ENCODE measurements around the gene TTC21B. TPM values are rescaled to one million over a fixed set of nuclear protein-coding genes. Genes with fewer than 3 reads are reported as not detected.
"Not testable (repeated sequence)": the region's sequence is repeated elsewhere in the genome, so short reads cannot be mapped to it uniquely, and the experiment has no call there.

TTC21B gene
- total RNA-seq (10 to 100 TPM; 23.0 to 38.9 (median 33.0) TPM), polyA plus RNA-seq (1 to 10 TPM; 9.2 to 10.0 TPM), total RNA-seq (72.6 reads per million, percentile 79 among the genes with 10 or more reads in this experiment)

DNA sequence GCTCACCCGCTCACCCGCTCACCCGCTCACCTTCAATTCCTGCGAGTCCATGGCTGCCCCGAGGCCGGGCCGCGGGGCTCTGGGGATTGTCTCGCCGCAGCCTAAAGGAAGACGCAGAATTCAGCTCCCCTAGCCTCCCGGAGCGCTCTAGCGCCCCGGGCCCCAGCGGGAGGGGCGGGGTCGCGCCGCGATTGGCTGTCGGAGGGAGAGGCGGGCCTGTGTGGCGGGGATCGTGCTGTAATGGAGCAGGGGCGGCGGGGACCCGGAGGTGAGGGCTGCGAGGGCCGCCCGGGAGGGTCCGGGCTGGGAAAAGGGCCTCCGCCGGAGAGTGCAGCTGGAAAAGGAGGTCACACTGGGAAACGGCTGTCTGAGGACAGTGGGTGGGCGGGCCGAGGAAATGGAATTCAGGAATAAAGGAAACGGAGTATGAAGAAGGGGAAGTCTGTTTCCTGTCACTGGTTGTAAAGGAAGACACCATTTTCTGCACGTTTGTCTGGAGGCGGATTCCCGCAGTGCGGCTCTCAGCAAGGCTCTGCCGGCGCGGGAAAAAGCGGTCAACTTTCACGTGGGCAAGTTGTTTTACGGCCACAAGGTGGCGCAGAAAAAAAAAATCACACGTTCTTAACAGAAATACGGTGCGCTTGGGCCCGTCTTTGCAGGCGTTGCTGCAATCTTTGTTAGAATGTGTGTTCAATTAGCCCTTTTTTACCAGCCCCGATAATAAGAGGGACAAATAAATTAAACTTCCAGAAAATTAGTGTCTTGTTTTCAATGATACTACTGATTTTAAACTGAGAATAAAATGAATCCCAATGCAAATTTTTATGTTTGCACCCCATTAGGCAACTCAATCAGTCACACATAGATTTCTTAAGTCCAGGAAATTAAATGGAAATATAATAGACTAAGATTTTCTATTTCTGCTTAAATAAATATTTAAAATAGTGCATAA, at the start of gene TTC21B:
TTC21B (minus strand) TSS at position 122 of the 952 bp plus-strand sequence; CDS start at position 51, 71 bp downstream.
- peak; percentile 92 to 97 (median 95) for DNase-seq
- Mint-ChIP-seq H3K4me1 (peaks cover 7 to 30% (median 12%) of the 10 kb centered on the region in 7 donors), H3K4me3 (peak within 1 kb of the TSS in 3 of 10 donors; percentile 59 to 63 (median 61)), H3K27me3 (no peaks in the 10 kb centered on the region), H3K9me3 (no peaks in the 10 kb centered on the region), H3K36me3 (peaks cover 0 to 3% (median 0%) of the 10 kb centered on the region in 5 donors), H3K27ac (peak within 1 kb of the TSS in 5 of 9 donors; percentile 33 to 71 (median 70))
- POLR2A ChIA-PET, result interaction anchor here (1.0 to 1.1 kb wide), 4 partner anchors 9 to 174 kb away, joined by 4 to 7 read pairs (median 6); partner anchors contain the start of gene SCN1A
- peak within 1 kb of the TSS; percentile 91 for H3K4me3 ChIP-seq (ENCODE audit: low read length)
- peaks cover 22 to 25% of the 10 kb centered on the region in 2 donors for H3K4me1 ChIP-seq (ENCODE audit: control insufficient read depth in 2 of 2, insufficient read depth in 2 of 2, low read length in 2 of 2)
- intact Hi-C loops (cut with micrococcal nuclease), result loop anchor here (1.0 to 10.0 kb wide), 13 partner anchors 16 to 962 kb away; partner anchors contain the start of genes SCN1A (in 2 of the 2) and GALNT3 (in 1 of the 2)
- CTCF ChIA-PET, result interaction anchor here (0.9 to 1.7 kb wide), 3 partner anchors 9 to 174 kb away, joined by 4 to 7 read pairs (median 6); partner anchors contain the start of gene SCN1A
- no peaks in the 10 kb centered on the region for H3K9me3 ChIP-seq (ENCODE audit: control insufficient read depth in 2 of 3, low read length in 3 of 3)
- peaks cover 0 to 1% (median 0%) of the 10 kb centered on the region in 3 experiments for H3K36me3 ChIP-seq (ENCODE audit: control insufficient read depth in 2 of 3, insufficient read depth in 3 of 3, low read length in 3 of 3)
- peak; percentile 98 for ATAC-seq
- H3K27ac ChIP-seq (ENCODE audit: low read depth, low read length), result peak within 1 kb of the TSS; percentile 66
- no peaks in the 10 kb centered on the region for H3K27me3 ChIP-seq (ENCODE audit: control insufficient read depth in 2 of 2, insufficient read depth in 2 of 2, low read length in 2 of 2)

DNA sequence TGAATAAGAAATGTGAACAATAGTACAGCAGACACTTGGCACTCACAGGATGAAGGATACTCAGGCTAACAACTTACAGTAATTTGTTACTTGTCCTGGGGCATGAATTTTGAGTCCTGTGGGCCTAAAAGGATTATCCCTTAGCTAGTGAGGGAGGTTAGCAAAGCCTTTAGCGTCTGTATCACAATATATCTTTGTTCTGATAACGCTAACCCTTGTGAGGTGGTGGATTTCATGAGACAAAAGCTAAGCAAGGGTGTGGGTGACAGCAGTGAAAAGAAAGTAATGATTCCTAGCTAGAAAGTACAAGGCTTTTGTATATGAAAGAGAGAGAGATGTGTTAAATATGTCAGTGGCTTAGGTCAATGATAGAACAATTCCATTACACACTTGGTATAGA, 46.8 kb upstream of the TTC21B start:
- intact Hi-C loops (cut with micrococcal nuclease), result no loop called here
- no peak overlapping the region for H3K4me3 ChIP-seq (ENCODE audit: low read length)
- Mint-ChIP-seq H3K36me3 (no peaks in the 10 kb centered on the region), H3K27ac (no peak overlapping the region), H3K9me3 (no peaks in the 10 kb centered on the region), H3K27me3 (peaks cover 6 to 19% (median 18%) of the 10 kb centered on the region in 5 donors), H3K4me3 (no peak overlapping the region), H3K4me1 (peaks cover 0 to 1% (median 0%) of the 10 kb centered on the region in 7 donors)
- ChIA-PET POLR2A (no interaction called here), CTCF (no interaction called here)
- no peaks in the 10 kb centered on the region for H3K36me3 ChIP-seq (ENCODE audit: control insufficient read depth in 2 of 3, insufficient read depth in 3 of 3, low read length in 3 of 3)
- H3K27ac ChIP-seq (ENCODE audit: low read depth, low read length), result no peak overlapping the region
- H3K27me3 ChIP-seq (ENCODE audit: control insufficient read depth in 2 of 2, insufficient read depth in 2 of 2, low read length in 2 of 2), result no peaks in the 10 kb centered on the region
- no peaks in the 10 kb centered on the region for H3K4me1 ChIP-seq (ENCODE audit: control insufficient read depth in 2 of 2, insufficient read depth in 2 of 2, low read length in 2 of 2)
- no peaks in the 10 kb centered on the region for H3K9me3 ChIP-seq (ENCODE audit: control insufficient read depth in 2 of 3, low read length in 3 of 3)
- no peak for DNase-seq
- ATAC-seq, result no peak

DNA sequence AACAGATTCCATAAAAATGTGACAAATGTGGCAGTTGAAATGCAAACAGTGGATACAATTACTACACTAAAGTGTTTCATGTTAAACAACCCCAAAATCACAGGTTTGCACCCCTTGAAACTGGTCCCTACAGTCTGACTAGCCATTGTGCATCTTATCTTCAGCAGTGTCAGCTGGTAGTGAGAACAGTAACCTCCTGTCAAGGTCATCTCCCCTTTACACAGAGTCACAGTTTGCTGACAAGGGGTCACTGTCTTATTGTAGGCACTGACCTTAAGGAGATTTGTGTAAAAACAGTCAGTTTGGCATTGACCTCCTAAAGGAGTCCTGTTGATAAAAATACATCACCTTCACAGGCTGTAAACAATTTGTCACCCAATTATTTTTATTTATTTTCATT, 37.3 kb upstream of the TTC21B start:
- no peaks in the 10 kb centered on the region for H3K9me3 ChIP-seq (ENCODE audit: control insufficient read depth in 2 of 3, low read length in 3 of 3)
- no peaks in the 10 kb centered on the region for H3K27me3 ChIP-seq (ENCODE audit: control insufficient read depth in 2 of 2, insufficient read depth in 2 of 2, low read length in 2 of 2)
- CTCF ChIA-PET, result no interaction called here
- H3K36me3 Mint-ChIP-seq, result peaks cover 0 to 6% (median 0%) of the 10 kb centered on the region in 5 donors
- H3K9me3 Mint-ChIP-seq, result peaks cover 0 to 2% (median 0%) of the 10 kb centered on the region in 11 donors
- H3K4me3 ChIP-seq (ENCODE audit: low read length), result no peak overlapping the region
- no peaks in the 10 kb centered on the region for H3K4me1 ChIP-seq (ENCODE audit: control insufficient read depth in 2 of 2, insufficient read depth in 2 of 2, low read length in 2 of 2)
- no peaks in the 10 kb centered on the region for H3K36me3 ChIP-seq (ENCODE audit: control insufficient read depth in 2 of 3, insufficient read depth in 3 of 3, low read length in 3 of 3)
- ATAC-seq (no peak), DNase-seq (no peak)
- H3K27ac Mint-ChIP-seq, result no peak overlapping the region
- H3K4me1 Mint-ChIP-seq, result no peaks in the 10 kb centered on the region
- peaks cover 0 to 36% (median 23%) of the 10 kb centered on the region in 5 donors for H3K27me3 Mint-ChIP-seq
- POLR2A ChIA-PET, result no interaction called here
- no peak overlapping the region for H3K27ac ChIP-seq (ENCODE audit: low read depth, low read length)
- intact Hi-C loops (cut with micrococcal nuclease), result no loop called here
- H3K4me3 Mint-ChIP-seq, result no peak overlapping the region

DNA sequence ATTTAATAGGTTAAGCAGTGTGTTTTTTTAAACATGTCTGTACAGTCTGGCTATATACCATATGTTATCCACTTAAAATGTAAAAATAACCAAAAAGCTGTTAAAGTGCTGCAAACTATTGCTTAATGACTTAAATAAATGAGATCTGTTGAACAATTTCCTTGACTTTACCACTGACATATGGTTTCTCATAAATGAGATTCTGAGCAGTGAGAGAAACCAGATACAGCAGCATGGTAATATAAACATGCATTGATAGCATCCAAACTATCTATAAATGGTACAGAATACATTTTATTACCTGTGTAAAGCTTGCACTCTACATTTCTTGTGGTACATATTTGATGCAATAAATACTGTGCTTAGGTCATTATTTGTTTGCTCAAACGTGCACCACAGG, 36.3 kb upstream of the TTC21B start:
- Histone ChIP-seq H3K9me3 (ENCODE audit: control insufficient read depth in 2 of 3, low read length in 3 of 3) (no peaks in the 10 kb centered on the region), H3K27me3 (ENCODE audit: control insufficient read depth in 2 of 2, insufficient read depth in 2 of 2, low read length in 2 of 2) (no peaks in the 10 kb centered on the region), H3K36me3 (ENCODE audit: control insufficient read depth in 2 of 3, insufficient read depth in 3 of 3, low read length in 3 of 3) (no peaks in the 10 kb centered on the region), H3K4me3 (ENCODE audit: low read length) (no peak overlapping the region), H3K27ac (ENCODE audit: low read depth, low read length) (no peak overlapping the region), H3K4me1 (ENCODE audit: control insufficient read depth in 2 of 2, insufficient read depth in 2 of 2, low read length in 2 of 2) (no peaks in the 10 kb centered on the region)
- ChIA-PET POLR2A (no interaction called here), CTCF (no interaction called here)
- H3K27ac Mint-ChIP-seq, result no peak overlapping the region
- peaks cover 0 to 1% (median 0%) of the 10 kb centered on the region in 7 donors for H3K4me1 Mint-ChIP-seq
- H3K27me3 Mint-ChIP-seq, result peaks cover 4 to 44% (median 25%) of the 10 kb centered on the region in 5 donors
- H3K36me3 Mint-ChIP-seq, result peaks cover 0 to 6% (median 0%) of the 10 kb centered on the region in 5 donors
- DNase-seq (no peak), ATAC-seq (no peak)
- intact Hi-C loops (cut with micrococcal nuclease), result no loop called here
- peaks cover 0 to 2% (median 0%) of the 10 kb centered on the region in 11 donors for H3K9me3 Mint-ChIP-seq
- H3K4me3 Mint-ChIP-seq, result no peak overlapping the region

DNA sequence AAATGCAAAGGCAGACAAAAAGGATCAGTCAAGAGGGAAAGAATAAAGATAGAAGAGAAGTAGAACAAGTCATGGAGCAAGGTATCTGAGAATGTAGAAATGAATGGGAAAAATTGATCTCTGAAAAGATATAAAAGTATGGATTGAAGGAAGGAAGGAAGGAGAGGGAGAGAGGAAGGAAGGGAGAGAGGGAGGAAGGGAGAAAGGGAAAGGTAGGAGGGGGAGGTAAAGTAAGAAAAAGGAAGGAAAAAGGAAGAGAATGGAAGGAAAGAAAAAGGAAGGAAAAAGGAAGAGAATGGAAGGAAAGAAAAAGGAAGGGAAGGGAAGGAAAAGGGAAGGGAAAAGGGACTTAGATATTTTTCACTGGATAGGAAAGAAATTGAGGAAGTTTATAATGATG, 31.5 kb upstream of the TTC21B start:
- Histone ChIP-seq H3K9me3 (ENCODE audit: control insufficient read depth in 2 of 3, low read length in 3 of 3) (no peaks in the 10 kb centered on the region), H3K4me1 (ENCODE audit: control insufficient read depth in 2 of 2, insufficient read depth in 2 of 2, low read length in 2 of 2) (no peaks in the 10 kb centered on the region), H3K27ac (ENCODE audit: low read depth, low read length) (no peak overlapping the region), H3K36me3 (ENCODE audit: control insufficient read depth in 2 of 3, insufficient read depth in 3 of 3, low read length in 3 of 3) (no peaks in the 10 kb centered on the region), H3K27me3 (ENCODE audit: control insufficient read depth in 2 of 2, insufficient read depth in 2 of 2, low read length in 2 of 2) (no peaks in the 10 kb centered on the region), H3K4me3 (ENCODE audit: low read length) (no peak overlapping the region)
- H3K4me1 Mint-ChIP-seq, result peaks cover 0 to 1% (median 0%) of the 10 kb centered on the region in 7 donors
- CTCF ChIA-PET, result no interaction called here
- no peak for DNase-seq
- POLR2A ChIA-PET, result no interaction called here
- H3K9me3 Mint-ChIP-seq, result peaks cover 0 to 4% (median 0%) of the 10 kb centered on the region in 11 donors
- H3K27ac Mint-ChIP-seq, result no peak overlapping the region
- intact Hi-C loops (cut with micrococcal nuclease), result no loop called here
- H3K27me3 Mint-ChIP-seq, result peaks cover 8 to 52% (median 37%) of the 10 kb centered on the region in 5 donors
- H3K4me3 Mint-ChIP-seq, result no peak overlapping the region
- no peaks in the 10 kb centered on the region for H3K36me3 Mint-ChIP-seq
- ATAC-seq, result no peak

DNA sequence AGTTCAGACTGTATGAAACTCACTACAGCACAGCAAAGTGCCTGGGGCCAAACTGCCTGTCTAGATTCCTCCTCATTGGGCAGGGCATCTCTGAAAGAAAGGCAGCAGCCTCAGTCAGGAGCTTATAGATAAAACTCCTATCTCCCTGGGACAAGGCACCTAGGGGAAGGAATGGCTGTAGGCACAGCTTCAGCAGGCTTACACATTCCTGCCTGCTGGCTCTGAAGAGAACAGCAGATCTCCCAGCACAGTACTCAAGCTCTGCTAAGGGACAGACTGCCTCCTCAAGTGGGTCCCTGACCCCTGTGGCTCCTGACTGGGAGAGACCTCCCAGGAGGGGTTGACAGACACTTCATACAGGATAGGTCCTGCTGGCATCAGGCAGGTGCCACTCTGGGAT, 18.6 kb upstream of the TTC21B start:
- H3K36me3 Mint-ChIP-seq; H3K4me1 Mint-ChIP-seq; H3K4me3 Mint-ChIP-seq; H3K27ac ChIP-seq (ENCODE audit: low read depth, low read length); H3K27ac Mint-ChIP-seq; H3K9me3 Mint-ChIP-seq; H3K36me3 ChIP-seq (ENCODE audit: control insufficient read depth in 2 of 3, insufficient read depth in 3 of 3, low read length in 3 of 3); DNase-seq; H3K27me3 ChIP-seq (ENCODE audit: control insufficient read depth in 2 of 2, insufficient read depth in 2 of 2, low read length in 2 of 2); H3K4me3 ChIP-seq (ENCODE audit: low read length); H3K9me3 ChIP-seq (ENCODE audit: control insufficient read depth in 2 of 3, low read length in 3 of 3); POLR2A ChIA-PET; ATAC-seq; CTCF ChIA-PET; H3K4me1 ChIP-seq (ENCODE audit: control insufficient read depth in 2 of 2, insufficient read depth in 2 of 2, low read length in 2 of 2); intact Hi-C loops (cut with micrococcal nuclease): not testable (repeated sequence)
- peaks cover 7 to 37% (median 27%) of the 10 kb centered on the region in 5 donors for H3K27me3 Mint-ChIP-seq
